Kidney epithelial cell (primary cell): ENCODE results near the gene PLCG2. TPM values are rescaled to one million over a fixed set of nuclear protein-coding genes. Genes with fewer than 3 reads are reported as not detected.
"Not testable (repeated sequence)": the region's sequence is repeated elsewhere in the genome, so short reads cannot be mapped to it uniquely, and the experiment has no call there.

ENCODE experiments used
- DNase-seq: peaks from one replicate; pipeline ENCODE4 v3.0.0-alpha.2; 2010; ENCODE audit warnings: low read depth
- H3K27me3 ChIP-seq: 2 replicates; pipeline ENCODE4 v1.6.0; 2011; ENCODE audit warnings: low read length; ENCODE audit not compliant: control insufficient read depth, insufficient read depth
- H3K36me3 ChIP-seq: 2 replicates; pipeline ENCODE4 v1.5.1; 2011; ENCODE audit warnings: low read length; ENCODE audit not compliant: control insufficient read depth, insufficient read depth
- H3K4me3 ChIP-seq: 2 replicates; pipeline ENCODE4 v1.5.1; 2011; ENCODE audit warnings: low read depth, mild to moderate bottlenecking, control low read depth, low read length
- CTCF ChIP-seq: IDR thresholded peaks from 2 replicates; pipeline ENCODE4 v1.5.1; 2011; ENCODE audit warnings: mild to moderate bottlenecking, moderate library complexity, low read length, control low read depth, inconsistent platforms; ENCODE audit not compliant: insufficient read depth, poor library complexity, severe bottlenecking
- total RNA-seq: library from RNA; depleted of rRNA; stranded (reverse); fragments of >200 nt; gene quantifications from 2 replicates; pipeline ENCODE4 v1.2.3, GENCODE V29; 2015

Gene PLCG2
- total RNA-seq, 1 donor from 2014 or later = 17.3 TPM

GRCh38 chr16:81931927-81932326, 152.8 kb downstream of the PLCG2 start:
- Histone ChIP-seq H3K36me3 (no peaks in the 10 kb centered on the region), H3K4me3 (no peak overlapping the region), H3K27me3 (no peaks in the 10 kb centered on the region)
- no peak for DNase-seq
- no peak for TF ChIP-seq CTCF

- no peaks in the 10 kb centered on the region for H3K36me3 ChIP-seq
- H3K4me3 ChIP-seq = no peak overlapping the region
- DNase-seq = no peak
- no peak for TF ChIP-seq CTCF
- H3K27me3 ChIP-seq = no peaks in the 10 kb centered on the region
Measured at GRCh38 chr16:81932668-81933067, 153.6 kb downstream of the PLCG2 start.

DNA sequence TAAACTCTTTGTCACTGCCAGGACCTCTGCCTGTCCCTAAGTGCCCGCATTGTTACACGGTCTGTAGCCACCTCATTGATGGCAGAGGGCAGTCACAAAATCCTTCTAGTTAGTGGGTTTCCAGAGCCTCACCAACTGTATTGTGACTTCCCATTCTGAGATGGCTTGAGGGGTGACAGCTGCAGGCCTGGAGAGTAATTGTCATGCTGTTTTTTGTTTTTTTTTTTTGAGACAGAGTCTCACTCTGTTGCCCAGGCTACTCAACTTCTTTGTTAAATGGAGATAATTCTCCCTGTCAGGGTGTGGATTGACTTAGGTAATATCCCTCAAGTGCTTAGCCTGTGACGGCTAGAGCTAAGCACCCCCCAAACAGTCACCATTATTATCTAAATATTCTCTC, 154.3 kb downstream of the PLCG2 start:
- H3K36me3 ChIP-seq = no peaks in the 10 kb centered on the region
- no peaks in the 10 kb centered on the region for H3K27me3 ChIP-seq
- no peak for DNase-seq
- TF ChIP-seq CTCF = no peak
- H3K4me3 ChIP-seq = no peak overlapping the region

GRCh38 chr16:81934711-81935110, 155.6 kb downstream of the PLCG2 start:
- not testable (repeated sequence) for DNase-seq, H3K4me3 ChIP-seq, H3K27me3 ChIP-seq, H3K36me3 ChIP-seq

DNA sequence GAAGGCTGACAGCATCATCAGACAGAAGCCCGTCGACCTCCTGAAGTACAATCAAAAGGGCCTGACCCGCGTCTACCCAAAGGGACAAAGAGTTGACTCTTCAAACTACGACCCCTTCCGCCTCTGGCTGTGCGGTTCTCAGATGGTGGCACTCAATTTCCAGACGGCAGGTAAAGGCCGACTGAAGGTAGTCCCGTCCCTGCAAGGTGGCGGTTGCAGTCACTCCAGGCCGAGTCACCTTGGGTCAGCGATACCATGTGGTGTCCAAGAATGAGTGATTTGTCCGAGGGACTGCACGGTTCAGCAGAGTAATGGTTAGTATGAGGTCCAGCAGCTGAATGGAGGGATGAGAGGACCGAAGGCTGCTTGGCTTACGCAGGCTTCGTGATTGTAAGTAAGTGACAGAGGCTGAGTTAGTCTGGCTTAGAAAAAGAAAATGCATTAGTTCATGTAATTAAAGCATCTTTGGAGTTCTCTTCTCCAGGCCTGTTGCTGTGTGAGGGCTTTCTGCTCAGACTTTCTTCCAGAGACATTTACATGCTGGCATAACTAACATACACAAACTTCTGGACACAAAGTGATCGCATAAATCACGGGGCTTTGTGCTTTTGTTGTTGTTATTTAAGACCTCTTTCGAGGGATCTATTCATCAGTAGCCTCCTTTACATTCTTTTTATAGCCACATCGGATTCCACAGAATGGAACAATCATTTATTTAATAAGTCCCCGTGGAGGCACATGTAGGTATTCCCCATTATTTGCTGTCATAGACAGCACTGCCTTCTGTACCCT, 157.3 kb downstream of the PLCG2 start:
- DNase-seq = no peak
- no peaks in the 10 kb centered on the region for H3K36me3 ChIP-seq
- TF ChIP-seq CTCF = no peak

GRCh38 chr16:81937305-81938038, 158.4 kb downstream of the PLCG2 start:
- Histone ChIP-seq H3K27me3 (no peaks in the 10 kb centered on the region), H3K4me3 (no peak overlapping the region), H3K36me3 (no peaks in the 10 kb centered on the region)
- no peak for DNase-seq
- no peak for TF ChIP-seq CTCF

More for the DNA sequence above, 157.3 kb downstream of the PLCG2 start:
- Histone ChIP-seq H3K27me3 (no peaks in the 10 kb centered on the region), H3K4me3 (no peak overlapping the region)
